Measurements from ENCODE around the gene PEAR1. TPM values are rescaled to one million over a fixed set of nuclear protein-coding genes. Genes with fewer than 3 reads are reported as not detected.

The PEAR1 gene
- polyA plus RNA-seq, 2 of the 4 experiments (the other 2 are of a cell fraction): 1.7 to 5.0 TPM

GRCh38 chr1:156844638-156845037, 48.9 kb upstream of the PEAR1 start:
- ChIA-PET CTCF (interaction anchor here (0.7 to 1.3 kb wide), 4 partner anchors 11 to 399 kb away, joined by 3 to 5 read pairs (median 4); partner anchors contain the start of gene NTRK1), POLR2A (no interaction called here)
- Histone ChIP-seq H3K4me1 (no peaks in the 10 kb centered on the region), H3K4me2 (no peak overlapping the region), H3K9me3 (no peaks in the 10 kb centered on the region), H3K4me3 (no peak overlapping the region), H3K27ac (no peak overlapping the region)
- TF ChIP-seq, protein P1, sequence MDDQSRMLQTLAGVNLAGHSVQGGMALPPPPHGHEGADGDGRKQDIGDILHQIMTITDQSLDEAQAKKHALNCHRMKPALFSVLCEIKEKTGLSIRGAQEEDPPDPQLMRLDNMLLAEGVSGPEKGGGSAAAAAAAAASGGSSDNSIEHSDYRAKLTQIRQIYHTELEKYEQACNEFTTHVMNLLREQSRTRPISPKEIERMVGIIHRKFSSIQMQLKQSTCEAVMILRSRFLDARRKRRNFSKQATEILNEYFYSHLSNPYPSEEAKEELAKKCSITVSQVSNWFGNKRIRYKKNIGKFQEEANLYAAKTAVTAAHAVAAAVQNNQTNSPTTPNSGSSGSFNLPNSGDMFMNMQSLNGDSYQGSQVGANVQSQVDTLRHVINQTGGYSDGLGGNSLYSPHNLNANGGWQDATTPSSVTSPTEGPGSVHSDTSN (IDR thresholded peaks at IDR 0.05): no peak
- TF ChIP-seq CTCF (IDR thresholded peaks at IDR 0.05): no peak
- no peak for TF ChIP-seq HDAC2 (IDR thresholded peaks at IDR 0.05)
- no peak for TF ChIP-seq HOXB5 (CRISPR knock-in tag; IDR thresholded peaks at IDR 0.05)
- 56% methylated on average over 14 of the region's 14 CpGs for WGBS (ENCODE audit: missing lambda C conversion rate)
- ATAC-seq (no peak), DNase-seq (ENCODE audit: low read depth in 1 of 2, low spot score in 1 of 2) (no peak), FAIRE-seq (no peak)

- H3K4me2 ChIP-seq: no peak overlapping the region
- no peak for TF ChIP-seq ELK1 (IDR thresholded peaks at IDR 0.05; ENCODE audit: low read depth, low read length)
- CTCF ChIA-PET: interaction anchor here (0.7 to 6.0 kb wide), 6 partner anchors 12 to 400 kb away, joined by 3 to 68 read pairs (median 4); partner anchors contain the start of genes INSRR and NTRK1
- FAIRE-seq: no peak
- H3K4me1 ChIP-seq: no peaks in the 10 kb centered on the region
- H3K9me3 ChIP-seq: no peaks in the 10 kb centered on the region
- no peak for DNase-seq (ENCODE audit: low read depth in 1 of 2, low spot score in 1 of 2)
- 82% methylated on average over 45 of the region's 69 CpGs for WGBS (ENCODE audit: missing lambda C conversion rate)
- no peak overlapping the region for H3K4me3 ChIP-seq
- no peak overlapping the region for H3K27ac ChIP-seq
- no peak for ATAC-seq
- POLR2A ChIA-PET: no interaction called here
Observed at GRCh38 chr1:156845055-156845952, 48.2 kb upstream of the PEAR1 start.

- ChIA-PET CTCF (interaction anchor here (0.7 to 20.9 kb wide), 9 partner anchors 6 to 187 kb away, joined by 3 to 480 read pairs (median 4); partner anchors contain the start of genes INSRR and NTRK1), POLR2A (no interaction called here)
- WGBS (ENCODE audit: missing lambda C conversion rate): 72% methylated on average over 13 of the region's 18 CpGs
- Histone ChIP-seq H3K4me3 (no peak overlapping the region), H3K4me2 (no peak overlapping the region), H3K9me3 (no peaks in the 10 kb centered on the region), H3K4me1 (no peaks in the 10 kb centered on the region), H3K27ac (no peak overlapping the region)
- FAIRE-seq (no peak), ATAC-seq (no peak), DNase-seq (ENCODE audit: low read depth in 1 of 2, low spot score in 1 of 2) (no peak)
- TF ChIP-seq TFCP2L1 (CRISPR knock-in tag; IDR thresholded peaks at IDR 0.05): no peak
- TF ChIP-seq, protein P2, sequence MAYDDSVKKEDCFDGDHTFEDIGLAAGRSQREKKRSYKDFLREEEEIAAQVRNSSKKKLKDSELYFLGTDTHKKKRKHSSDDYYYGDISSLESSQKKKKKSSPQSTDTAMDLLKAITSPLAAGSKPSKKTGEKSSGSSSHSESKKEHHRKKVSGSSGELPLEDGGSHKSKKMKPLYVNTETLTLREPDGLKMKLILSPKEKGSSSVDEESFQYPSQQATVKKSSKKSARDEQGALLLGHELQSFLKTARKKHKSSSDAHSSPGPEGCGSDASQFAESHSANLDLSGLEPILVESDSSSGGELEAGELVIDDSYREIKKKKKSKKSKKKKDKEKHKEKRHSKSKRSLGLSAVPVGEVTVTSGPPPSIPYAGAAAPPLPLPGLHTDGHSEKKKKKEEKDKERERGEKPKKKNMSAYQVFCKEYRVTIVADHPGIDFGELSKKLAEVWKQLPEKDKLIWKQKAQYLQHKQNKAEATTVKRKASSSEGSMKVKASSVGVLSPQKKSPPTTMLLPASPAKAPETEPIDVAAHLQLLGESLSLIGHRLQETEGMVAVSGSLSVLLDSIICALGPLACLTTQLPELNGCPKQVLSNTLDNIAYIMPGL (CRISPR knock-in tag; IDR thresholded peaks at IDR 0.05; ENCODE audit: borderline replicate concordance): no peak
- TF ChIP-seq E2F6 (IDR thresholded peaks at IDR 0.05; ENCODE audit: borderline replicate concordance, low read depth): no peak
- no peak for TF ChIP-seq HOXA7 (CRISPR knock-in tag; IDR thresholded peaks at IDR 0.05)
- no peak for TF ChIP-seq POLR2A (IDR thresholded peaks at IDR 0.05; ENCODE audit: low read length)
- TF ChIP-seq, protein P3, sequence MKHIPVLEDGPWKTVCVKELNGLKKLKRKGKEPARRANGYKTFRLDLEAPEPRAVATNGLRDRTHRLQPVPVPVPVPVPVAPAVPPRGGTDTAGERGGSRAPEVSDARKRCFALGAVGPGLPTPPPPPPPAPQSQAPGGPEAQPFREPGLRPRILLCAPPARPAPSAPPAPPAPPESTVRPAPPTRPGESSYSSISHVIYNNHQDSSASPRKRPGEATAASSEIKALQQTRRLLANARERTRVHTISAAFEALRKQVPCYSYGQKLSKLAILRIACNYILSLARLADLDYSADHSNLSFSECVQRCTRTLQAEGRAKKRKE (CRISPR knock-in tag; IDR thresholded peaks at IDR 0.05; ENCODE audit: low read depth): no peak
- no peak for TF ChIP-seq ZSCAN20 (CRISPR knock-in tag; IDR thresholded peaks at IDR 0.05)
- no peak for TF ChIP-seq RCOR1 (IDR thresholded peaks at IDR 0.05; ENCODE audit: low read depth, low read length)
- no peak for TF ChIP-seq RAD21 (conservative IDR thresholded peaks at IDR 0.05 in 1 of 2, IDR thresholded peaks at IDR 0.05 in 1 of 2)
- TF ChIP-seq HES2 (IDR thresholded peaks at IDR 0.05): no peak
Observed at GRCh38 chr1:156845953-156846545, 47.5 kb upstream of the PEAR1 start.

Measured in A549 (cell line).